Fibroblast of skin of left quadriceps (primary cell): ENCODE results near the gene COL20A1.

ENCODE experiments used
- DNase-seq, 2 experiments: peaks; one replicate each; pipeline ENCODE4 v3.0.0-alpha.2; 2013; ENCODE audit warnings: low read depth in 2 of 2

COL20A1 gene

GRCh38 chr20:63320041-63320511 lies 27.1 kb downstream of the COL20A1 start:
- DNase-seq = no peak

GRCh38 chr20:63320616-63321147 lies 27.7 kb downstream of the COL20A1 start:
- DNase-seq = no peak

DNA sequence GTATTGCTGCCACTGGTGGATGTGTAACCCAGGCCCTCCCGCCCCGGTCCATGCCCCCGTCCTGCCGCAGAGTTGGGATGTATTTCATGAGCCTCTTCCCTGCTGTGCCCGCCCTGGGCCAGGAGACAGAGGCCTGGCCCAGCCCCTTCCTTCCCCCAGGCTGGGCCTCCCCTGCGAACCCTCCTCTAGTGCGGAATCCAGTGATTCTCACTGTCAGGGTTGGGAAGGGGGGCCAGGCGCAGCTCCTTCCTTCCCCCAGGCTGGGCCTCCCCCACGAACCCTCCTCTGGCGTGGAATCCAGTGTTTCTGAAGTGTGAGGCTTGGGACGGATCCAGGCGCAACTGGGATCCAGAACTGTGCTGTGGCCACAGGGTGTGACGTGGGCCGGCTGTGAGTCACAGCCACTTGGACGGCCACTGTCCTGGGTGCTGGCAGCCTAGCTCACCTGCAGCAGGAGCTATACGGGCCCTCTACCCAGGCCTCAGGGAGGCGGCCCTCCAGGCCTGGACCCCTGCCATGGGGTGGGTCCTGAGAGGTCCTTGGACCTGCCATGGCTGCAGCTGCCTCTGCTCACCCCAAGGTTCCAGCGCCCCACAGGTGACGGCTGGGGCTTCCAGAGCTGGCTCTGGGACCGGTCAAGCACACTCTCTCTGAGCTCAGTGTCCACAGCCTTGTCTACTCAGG lies 28.3 kb downstream of the COL20A1 start:
- DNase-seq = no peak

GRCh38 chr20:63322146-63322932 lies 29.4 kb downstream of the COL20A1 start:
- DNase-seq = no peak

DNA sequence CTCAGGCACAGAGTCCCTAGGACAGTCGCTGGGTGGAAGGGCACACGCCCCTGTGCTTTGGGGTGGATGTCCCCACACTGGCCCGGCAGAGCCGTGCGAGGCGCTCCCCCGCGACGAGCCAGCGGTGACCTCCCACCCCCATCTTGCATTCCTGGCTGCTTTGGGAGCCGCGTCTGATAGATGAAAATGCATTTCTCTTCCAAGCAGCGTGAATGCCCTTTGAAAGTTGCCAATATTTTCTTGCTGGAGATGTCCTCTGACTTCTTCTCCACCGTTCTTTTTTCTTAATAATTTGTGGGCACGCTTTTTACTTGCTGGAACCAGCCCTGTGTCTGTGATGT lies 29.9 kb downstream of the COL20A1 start:
- no peak for DNase-seq

DNA sequence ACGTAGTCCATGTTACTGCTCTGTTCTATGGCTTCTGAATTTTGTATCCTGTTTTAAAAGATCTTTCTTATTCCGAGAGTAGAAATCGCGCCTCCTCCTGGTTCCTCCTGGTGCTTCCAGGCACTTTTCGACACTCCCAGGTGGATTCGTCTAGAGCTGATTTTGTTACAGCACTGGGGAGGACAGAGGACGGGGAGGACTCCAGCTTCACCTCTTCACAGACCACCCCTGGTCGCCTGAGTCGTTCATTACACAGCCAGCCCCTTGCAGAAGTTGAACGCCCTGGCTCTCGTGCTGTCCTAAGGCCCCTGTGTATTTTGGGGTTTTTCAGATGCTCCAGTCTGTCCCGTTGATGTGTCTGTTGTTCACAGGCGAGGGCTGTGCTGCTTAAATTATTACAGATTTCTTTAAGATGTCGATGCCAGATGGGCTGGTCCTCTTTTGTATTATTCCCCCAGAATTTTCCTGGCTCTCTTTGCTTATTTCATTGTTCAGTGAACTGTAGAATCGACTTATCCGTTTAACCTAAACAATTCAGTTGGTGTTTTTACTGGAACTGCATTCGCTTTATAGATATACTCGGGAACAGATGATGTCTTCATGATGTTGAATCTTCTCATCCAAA lies 30.5 kb downstream of the COL20A1 start:
- no peak for DNase-seq

GRCh38 chr20:63325021-63325471 lies 32.1 kb downstream of the COL20A1 start:
- no peak for DNase-seq

DNA sequence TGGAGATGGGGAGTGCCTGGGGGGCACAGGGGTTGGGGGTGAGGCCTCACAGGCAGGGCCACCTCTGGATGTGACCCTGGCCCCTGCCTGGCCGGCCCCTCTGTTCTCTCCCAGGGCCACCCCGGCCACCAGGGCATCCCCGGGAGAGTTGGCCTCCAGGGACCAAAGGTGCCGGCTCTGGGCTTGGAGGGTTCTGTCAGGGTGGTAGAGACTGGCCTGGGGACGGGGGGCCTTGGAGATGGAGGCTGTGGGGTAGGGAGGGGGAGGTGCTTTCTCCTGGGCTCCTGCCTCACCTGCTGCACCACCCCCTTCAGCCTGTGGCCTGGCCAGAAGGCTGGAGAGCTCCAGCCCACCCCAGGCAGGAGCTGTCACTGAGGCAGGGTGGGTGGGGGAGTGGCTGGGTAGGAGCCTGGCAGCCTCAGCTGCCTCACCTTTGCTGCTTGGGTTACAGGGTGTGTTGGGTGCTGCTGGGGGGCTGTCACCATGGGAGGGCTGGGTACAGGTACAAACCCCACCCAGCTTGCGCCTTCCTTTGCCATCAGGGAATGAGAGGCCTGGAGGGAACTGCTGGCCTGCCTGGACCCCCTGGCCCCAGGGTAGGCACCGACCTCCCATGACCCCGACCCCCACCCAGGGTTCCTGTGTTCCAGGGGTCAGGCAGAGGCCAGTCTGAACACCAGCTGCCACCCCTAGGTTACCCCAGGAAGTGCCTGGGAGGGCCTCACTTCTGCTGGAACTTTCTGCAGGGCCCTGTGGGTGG lies 32.7 kb downstream of the COL20A1 start:
- no peak for DNase-seq

DNA sequence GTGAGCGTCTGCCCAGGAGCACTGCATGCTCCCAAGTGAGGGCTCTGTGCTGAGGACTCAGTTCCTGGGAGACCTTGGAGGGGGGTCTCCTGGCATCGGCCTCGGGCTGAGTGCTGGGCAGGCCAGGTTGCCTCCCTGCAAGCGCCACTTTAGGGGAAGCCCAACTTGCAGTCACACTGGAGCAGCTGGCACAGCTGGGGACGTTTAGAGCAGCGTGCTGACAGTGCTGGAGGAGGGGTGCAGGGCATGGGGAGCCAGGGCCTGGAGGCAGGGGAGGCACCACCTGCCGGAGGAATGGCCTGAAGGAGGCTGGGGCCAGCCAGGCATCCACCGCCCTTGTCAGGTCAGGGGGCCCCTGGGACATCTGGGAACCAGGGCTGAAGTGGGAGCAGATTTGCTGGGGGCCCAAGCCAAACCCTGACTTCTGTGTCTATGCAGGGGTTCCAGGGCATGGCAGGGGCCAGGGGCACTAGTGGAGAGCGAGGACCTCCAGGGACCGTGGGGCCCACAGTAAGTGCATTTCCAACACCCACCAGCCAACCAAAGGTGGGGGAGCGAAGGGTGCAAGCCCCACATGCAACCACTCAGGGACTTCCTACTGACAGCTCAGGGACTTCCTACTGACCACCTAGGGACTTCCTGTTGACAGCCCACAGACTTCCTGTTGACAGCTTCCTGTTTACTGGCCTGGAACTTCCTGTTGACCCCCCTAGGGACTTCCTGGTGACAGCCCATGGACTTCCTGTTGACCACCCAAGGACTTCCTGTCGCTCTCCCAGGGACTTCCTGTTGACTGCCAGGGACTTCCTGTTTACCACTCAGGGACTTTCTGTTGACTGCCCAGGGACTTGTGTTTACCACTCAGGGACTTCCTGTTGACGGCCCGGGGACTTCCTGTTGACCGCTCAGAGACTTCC lies 33.6 kb downstream of the COL20A1 start:
- no peak for DNase-seq

GRCh38 chr20:63327231-63327745 lies 34.3 kb downstream of the COL20A1 start:
- DNase-seq = no peak

- DNase-seq = no peak
Measured at GRCh38 chr20:63328026-63328700, 35.2 kb downstream of the COL20A1 start.

DNA sequence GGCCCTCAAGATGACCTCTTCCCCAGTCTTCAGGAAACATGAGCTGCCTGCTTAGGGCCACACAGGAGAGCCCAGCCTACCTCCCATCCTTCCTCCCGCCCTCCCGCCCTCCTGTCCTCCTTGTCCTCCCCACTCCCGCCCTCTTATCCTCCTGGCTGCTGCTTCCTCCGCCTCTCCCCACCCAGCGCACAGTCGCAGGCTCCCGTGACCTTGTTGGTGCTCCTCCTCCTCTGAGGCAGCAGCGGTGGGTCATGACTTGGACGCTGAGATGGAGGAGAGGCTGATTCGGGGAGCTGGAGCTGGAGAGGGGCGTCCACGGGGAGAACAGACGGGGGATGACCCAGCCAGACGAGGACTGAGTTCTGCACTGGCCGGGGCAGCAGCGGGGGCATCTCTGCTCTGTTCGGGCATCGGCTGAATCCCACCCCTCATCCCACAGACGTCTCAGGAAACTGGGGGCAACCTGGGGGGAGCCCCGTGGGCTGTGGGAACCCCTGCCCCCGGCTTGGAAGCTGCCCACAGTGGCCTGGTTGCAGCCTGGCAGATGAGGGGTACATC lies 35.8 kb downstream of the COL20A1 start:
- no peak for DNase-seq

GRCh38 chr20:63329331-63330083 lies 36.5 kb downstream of the COL20A1 start:
- DNase-seq = no peak

DNA sequence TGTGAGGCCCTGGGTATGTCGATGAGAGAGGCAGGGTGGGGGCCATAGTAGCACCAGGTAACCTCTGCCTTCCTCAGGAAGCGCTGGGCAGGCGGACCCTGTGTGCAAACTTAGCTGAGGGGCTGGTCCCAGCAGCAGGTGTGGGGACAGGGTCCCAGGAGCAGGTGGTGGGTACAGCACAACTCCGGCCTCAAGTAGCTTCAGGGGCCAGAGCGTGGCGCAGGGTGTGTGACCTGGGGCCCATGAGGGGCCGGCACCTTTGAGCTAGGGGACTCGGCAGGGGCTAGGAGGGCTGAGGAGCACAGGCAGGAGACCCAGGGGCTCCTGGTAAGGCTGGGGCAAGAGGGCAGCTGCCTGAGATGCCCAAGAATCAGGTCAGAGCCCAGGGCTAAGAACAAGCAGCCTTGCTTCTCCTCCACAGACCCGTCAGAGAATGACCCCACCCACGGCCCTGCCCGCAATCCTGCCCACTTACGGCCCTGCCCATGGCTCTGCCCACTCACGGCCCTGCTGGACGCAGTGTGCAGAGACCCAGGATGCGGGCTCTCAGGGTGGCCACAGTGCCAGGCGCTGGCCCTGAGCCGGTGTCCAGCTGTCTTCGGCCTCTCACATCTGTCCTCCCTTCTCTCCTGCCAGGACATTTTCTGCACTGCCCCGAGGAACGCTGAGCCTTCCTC lies 37.2 kb downstream of the COL20A1 start:
- DNase-seq = no peak

- DNase-seq = no peak
Measured at GRCh38 chr20:63330940-63331339, 38.0 kb downstream of the COL20A1 start.

DNA sequence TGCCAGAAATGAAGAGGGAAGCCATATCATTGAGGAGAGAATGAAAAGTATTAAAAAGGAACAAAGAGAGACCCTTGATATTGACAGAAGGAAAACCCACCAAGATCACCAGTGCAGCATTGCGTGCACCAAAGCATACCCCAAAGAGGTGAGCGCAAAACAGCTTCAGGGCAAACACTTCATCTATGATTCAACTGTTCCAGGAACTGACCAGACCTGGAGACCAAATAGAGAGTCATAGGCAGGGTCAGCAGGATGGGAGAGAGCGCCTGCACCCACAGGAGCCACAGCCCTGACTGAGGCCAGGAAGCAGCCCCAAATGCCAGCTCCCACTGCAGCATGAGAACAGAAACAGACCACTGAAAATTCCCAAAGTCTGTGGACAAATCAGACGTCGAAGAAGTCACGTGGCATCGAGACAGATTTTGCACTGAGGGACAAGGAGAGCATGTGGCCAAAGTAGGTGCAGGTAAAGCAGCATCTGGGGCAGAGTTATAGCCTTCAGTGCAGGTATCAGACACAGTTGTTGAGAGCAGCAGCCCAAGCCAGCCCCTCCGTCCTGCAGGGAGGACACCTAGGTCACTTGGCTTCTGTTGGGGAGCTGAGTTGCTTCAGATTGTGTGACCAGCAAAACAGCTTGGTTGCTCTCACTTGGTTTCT lies 38.9 kb downstream of the COL20A1 start:
- no peak for DNase-seq

- DNase-seq = no peak
Measured at GRCh38 chr20:63332488-63333240, 39.7 kb downstream of the COL20A1 start.
